NB4 (cell line): ENCODE measurements around the gene INTS1.

Experiments
- DNase-seq: peaks from one replicate; pipeline ENCODE4 v3.0.0; 2010; ENCODE audit warnings: low read depth
- H3K4me3 ChIP-seq: one replicate; pipeline ENCODE4 v1.5.1; 2011; ENCODE audit warnings: mild to moderate bottlenecking, low read depth, low read length, moderate library complexity
- MYC ChIP-seq: IDR thresholded peaks from 2 replicates; pipeline ENCODE4 v1.6.1; 2011; ENCODE audit warnings: low read depth, low read length
- POLR2A ChIP-seq: IDR thresholded peaks from 2 replicates; pipeline ENCODE4 v1.6.1; 2011; ENCODE audit warnings: mild to moderate bottlenecking; ENCODE audit not compliant: insufficient read length; ENCODE audit errors: extremely low read depth
- TF ChIP-seq, protein P1 (sequence below): IDR thresholded peaks from one replicate; pipeline ENCODE4 v1.5.1; 2012; ENCODE audit warnings: low read depth, low read length
- TF ChIP-seq, protein P2 (sequence below): IDR thresholded peaks from 2 replicates; pipeline ENCODE4 v1.6.1; 2011; ENCODE audit warnings: low read depth, low read length

The INTS1 gene

DNA sequence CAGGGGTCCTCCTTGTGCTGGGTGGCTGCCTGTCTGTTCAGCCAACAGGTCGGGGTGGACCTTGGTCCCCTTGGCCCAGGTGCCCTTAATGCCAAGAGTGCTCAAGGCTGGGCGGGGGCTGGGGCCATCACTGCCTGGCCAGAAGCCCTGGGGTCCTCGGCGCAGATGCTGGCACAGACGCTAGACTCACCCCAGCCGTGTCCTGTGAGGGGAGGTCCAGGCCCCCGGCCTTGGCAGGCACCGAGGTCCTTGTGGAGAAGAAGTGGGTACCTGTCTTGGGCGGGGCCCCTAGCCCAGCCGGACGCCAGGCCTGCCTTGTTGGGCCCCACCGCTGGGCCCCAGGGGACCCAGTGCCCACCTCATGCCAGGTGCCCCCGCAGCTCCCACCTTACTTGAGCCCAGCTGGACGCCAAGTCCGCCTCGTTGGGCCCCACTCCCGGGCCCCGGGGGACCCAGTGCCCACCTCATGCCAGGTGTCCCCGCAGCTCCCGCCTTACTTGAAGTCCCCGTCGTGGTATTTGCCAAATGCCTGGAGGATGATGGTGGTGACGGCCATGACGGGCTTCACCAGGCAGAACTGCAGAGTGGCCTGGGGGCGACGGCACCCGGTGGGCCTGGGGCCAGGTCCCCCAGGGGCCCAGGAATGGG lies 45.3 kb upstream of the INTS1 start:
- TF ChIP-seq, protein P1, sequence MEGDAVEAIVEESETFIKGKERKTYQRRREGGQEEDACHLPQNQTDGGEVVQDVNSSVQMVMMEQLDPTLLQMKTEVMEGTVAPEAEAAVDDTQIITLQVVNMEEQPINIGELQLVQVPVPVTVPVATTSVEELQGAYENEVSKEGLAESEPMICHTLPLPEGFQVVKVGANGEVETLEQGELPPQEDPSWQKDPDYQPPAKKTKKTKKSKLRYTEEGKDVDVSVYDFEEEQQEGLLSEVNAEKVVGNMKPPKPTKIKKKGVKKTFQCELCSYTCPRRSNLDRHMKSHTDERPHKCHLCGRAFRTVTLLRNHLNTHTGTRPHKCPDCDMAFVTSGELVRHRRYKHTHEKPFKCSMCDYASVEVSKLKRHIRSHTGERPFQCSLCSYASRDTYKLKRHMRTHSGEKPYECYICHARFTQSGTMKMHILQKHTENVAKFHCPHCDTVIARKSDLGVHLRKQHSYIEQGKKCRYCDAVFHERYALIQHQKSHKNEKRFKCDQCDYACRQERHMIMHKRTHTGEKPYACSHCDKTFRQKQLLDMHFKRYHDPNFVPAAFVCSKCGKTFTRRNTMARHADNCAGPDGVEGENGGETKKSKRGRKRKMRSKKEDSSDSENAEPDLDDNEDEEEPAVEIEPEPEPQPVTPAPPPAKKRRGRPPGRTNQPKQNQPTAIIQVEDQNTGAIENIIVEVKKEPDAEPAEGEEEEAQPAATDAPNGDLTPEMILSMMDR, result no peak
- TF ChIP-seq, protein P2, sequence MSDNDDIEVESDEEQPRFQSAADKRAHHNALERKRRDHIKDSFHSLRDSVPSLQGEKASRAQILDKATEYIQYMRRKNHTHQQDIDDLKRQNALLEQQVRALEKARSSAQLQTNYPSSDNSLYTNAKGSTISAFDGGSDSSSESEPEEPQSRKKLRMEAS, result no peak
- TF ChIP-seq MYC, result no peak
- no peak for TF ChIP-seq POLR2A
- no peak for DNase-seq

DNA sequence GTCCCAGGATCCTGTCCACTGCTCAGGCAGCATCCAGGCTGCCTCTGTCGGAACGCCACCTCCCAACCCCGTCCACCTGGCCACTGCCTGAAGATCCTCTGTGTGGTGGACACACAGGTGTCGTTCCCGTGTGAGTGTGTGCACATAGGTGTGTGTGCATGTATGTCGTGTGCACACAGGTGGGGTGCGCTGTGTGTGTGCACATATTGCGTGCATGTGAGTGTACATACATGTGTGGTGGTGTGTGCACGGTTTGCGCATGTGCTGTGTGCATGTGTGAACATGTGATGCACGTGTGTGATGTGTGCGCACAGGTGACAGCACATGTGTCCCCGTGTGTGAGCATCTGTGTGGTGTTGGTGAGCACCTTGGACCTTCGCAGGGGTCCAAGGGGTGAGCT lies 44.8 kb upstream of the INTS1 start:
- H3K4me3 ChIP-seq, result no peak overlapping the region
- TF ChIP-seq MYC (no peak), POLR2A (no peak)
- TF ChIP-seq, protein P1, result no peak
- TF ChIP-seq, protein P2, result no peak
- no peak for DNase-seq

More for the DNA sequence above, 45.3 kb upstream of the INTS1 start:
- H3K4me3 ChIP-seq, result no peak overlapping the region

DNA sequence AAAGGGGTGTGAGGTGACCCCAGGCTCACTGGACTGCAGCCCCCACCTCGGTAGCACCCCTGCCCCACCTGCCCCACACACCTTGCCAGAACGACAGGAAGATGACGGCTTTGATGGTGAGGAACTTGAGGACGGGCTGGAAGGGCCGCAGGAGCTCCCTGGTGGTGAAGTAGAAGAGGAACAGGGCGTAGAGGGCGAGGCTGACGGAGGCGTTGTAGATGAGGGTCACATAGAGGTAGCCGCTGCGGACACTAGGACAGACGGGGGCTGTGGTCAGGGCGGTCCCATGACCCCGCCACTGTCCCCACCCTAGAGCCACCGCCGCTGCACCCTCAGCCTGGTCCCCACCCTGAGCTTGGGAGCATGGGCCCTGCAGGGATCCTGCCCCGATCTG lies 44.2 kb upstream of the INTS1 start:
- TF ChIP-seq, protein P1, result peak; percentile 17
- no peak for TF ChIP-seq POLR2A
- peak; percentile 55 for DNase-seq
- H3K4me3 ChIP-seq, result no peak overlapping the region

DNA sequence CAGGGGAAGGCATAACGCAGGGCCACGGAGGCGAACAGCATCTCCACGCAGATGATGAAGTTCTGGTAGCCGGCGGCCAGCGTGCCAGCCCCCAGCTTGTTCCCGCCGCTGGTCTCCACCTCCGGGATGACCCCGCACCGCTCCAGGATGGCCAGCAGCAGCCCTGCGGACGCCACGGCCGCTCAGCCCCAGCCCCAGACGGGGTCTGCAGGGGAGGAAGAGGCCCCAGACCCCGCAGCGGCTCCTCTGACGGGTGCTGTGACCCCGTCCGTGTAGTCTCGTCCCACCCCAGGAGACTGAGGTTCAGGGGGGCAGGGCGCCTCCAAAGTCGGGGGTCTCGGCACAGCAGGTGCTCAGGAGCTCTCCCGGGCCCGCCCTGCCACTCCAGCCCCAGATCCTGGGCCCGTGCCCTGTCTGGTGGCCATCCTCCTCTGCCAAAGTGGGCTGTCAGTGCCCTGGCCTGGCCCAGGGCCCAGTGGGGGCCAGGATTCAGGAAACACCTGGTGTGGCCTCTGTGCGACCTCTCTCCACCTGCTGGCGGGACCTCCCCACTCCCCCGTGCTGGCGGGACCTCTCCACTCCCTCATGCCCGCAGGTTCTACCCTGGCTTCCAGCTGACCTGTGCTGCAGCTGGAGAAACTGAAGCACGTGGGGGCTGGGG lies 43.7 kb upstream of the INTS1 start:
- DNase-seq, result no peak
- TF ChIP-seq POLR2A, result no peak
- no peak for TF ChIP-seq MYC
- TF ChIP-seq, protein P1, result no peak
- TF ChIP-seq, protein P2, result peak; percentile 22; the same call in 1 of the 2 replicates
- H3K4me3 ChIP-seq, result no peak overlapping the region

DNA sequence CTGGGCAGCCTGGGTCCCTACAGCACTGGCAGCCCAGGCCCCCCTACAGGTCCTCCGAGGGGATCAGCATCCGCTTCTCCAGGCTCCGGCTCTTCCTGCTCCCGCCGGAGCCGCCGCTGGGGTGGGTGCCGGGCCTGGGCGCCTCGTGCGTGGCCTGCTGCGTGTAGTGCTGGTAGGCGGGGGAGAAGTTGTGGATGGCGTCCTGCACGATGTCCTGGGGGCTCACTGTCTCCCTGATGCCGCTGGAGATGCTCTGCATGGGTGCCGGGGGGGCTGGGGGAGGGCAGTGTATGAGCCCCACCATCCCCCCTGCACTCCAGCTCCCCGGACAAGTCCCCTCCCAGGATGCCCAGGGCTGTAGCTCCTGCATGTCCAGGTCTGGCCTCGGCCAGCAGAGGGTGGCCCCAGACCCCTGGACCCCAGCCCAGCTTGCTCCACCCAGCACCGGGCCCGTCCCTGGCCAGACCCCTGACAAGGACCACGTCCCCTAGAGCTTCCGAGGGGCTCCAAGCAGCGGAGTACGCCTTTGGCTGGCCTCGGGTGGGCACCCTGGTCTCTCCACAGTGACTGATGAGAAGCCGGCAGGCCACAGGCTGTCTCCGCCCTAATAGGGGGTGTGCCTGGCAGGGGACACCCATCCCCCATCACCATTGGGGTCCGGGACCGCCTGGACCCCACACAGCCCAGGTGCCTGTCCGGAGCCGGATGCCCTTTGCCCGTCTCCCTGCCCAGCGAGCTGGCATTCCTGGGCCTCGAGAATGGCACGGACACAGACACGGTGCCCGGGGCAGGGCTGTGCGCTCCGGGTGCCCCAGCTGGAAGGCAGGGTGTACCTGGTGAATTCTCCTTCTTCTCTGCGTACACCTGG lies 43.0 kb upstream of the INTS1 start:
- TF ChIP-seq, protein P1, result no peak
- no peak for TF ChIP-seq POLR2A
- TF ChIP-seq MYC, result no peak
- TF ChIP-seq, protein P2, result no peak
- DNase-seq, result no peak
- no peak overlapping the region for H3K4me3 ChIP-seq
